H1 (cell line): Measurements from ENCODE around the gene DNAH12. TPM values are rescaled to one million over a fixed set of nuclear protein-coding genes. Genes with fewer than 3 reads are reported as not detected.

ENCODE experiments used
- CHD7 ChIP-seq: fragments of 300-600 bp; sonication (generic); IDR thresholded peaks from 2 replicates; pipeline ENCODE4 v1.7.1; 2012; ENCODE audit warnings: low read length, moderate library complexity, mild to moderate bottlenecking, inconsistent platforms; ENCODE audit not compliant: insufficient replicate concordance
- CTBP2 ChIP-seq: IDR thresholded peaks from 2 replicates; pipeline ENCODE4 v1.7.0; 2011; ENCODE audit warnings: borderline replicate concordance, mild to moderate bottlenecking, moderate library complexity, mixed read lengths, low read length; ENCODE audit not compliant: insufficient read depth, insufficient read length
- RFX5 ChIP-seq: IDR thresholded peaks from 2 replicates; pipeline ENCODE4 v1.6.1; 2011; ENCODE audit warnings: low read depth, low read length, improper control_type of control experiment, borderline replicate concordance
- SIRT6 ChIP-seq: IDR thresholded peaks from one replicate; pipeline ENCODE4 v1.7.1; 2012; ENCODE audit warnings: low read length, inconsistent platforms
- polyA plus RNA-seq, 7 experiments: library from polyadenylated mRNA; depleted of rRNA in 3 of 7; stranded (reverse) in 5 of 7; unstranded in 2 of 7; fragments of >200 nt in 5 of 7; fragments of 200-250 nt in 2 of 7; gene quantifications; 1 replicate in 5 of 7; 2 replicates in 1 of 7; 4 replicates in 1 of 7; pipeline versions ENCODE4 v1.2.1 to v1.2.3, GENCODE V29; 2011 to 2013; ENCODE audit warnings: missing spikeins in 2 of 7, mixed read lengths in 2 of 7
- total RNA-seq: library from RNA; stranded (reverse); fragmentation: NEBNext Ultra II Directional; extraction: Animal tissue kit (Norgen Biotek cat#: 25700); gene quantifications from 2 replicates; pipeline ENCODE4 v1.2.1, GENCODE V29; 2021

The DNAH12 gene
- total and polyA plus RNA-seq, 2 of the 8 experiments (the other 6 are each of a cell fraction or from before 2014, with no cell fraction given): not detected

- no peak for TF ChIP-seq SIRT6
- TF ChIP-seq CHD7: no peak
- no peak for TF ChIP-seq CTBP2
- TF ChIP-seq RFX5: no peak
Measured at GRCh38 chr3:57512166-57512565, 32.0 kb downstream of the DNAH12 start (continued).
